COLO668 (cell line): ENCODE data around the gene EARS2.

Experiments used
- DNase-seq: peaks from one replicate; lab custom pipeline; 2025; ENCODE audit not compliant: unreplicated experiment; lab: John Stamatoyannopoulos, UW

Gene EARS2

DNA sequence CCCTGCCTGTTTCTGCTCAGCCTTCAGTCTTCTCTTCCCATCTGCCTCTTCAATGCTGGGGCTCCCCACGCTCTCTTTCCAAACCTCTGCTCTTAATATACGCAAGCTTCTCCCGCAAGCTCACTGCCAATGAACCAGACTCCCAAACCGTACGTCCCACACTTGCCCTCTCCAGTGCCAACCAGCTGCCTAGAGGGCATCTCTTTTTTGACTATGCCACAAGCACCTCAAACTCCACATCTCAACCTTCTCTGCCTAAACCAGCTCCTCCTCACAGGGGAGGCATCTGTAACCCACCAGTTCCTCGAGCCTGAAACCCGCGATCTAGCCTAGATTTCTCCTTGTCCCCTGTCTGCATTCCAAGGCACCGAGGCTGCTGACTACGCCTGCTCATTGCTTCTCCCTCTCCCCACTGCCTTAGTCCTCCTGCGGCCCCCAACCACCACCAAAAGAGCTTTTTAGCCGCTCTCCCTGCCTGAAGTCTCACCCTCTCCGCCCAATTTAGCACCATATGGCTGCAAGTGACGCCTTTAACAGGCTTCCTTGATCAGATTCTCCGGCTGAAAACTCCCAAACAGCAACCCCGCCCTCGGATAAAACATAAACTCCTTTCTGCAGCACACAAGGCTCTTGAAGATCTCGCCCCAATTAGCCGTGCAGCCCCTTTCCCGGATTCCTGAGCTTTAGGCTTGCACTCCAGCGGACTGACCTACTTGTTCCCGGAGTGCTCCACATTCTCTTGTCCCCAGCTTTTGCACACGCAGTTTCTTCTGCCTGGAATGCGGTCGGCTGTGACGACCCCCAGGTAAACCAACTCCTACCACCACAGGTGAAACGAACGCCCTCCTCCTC, 48.3 kb downstream of the EARS2 start:
- DNase-seq, result peak; percentile 19

DNA sequence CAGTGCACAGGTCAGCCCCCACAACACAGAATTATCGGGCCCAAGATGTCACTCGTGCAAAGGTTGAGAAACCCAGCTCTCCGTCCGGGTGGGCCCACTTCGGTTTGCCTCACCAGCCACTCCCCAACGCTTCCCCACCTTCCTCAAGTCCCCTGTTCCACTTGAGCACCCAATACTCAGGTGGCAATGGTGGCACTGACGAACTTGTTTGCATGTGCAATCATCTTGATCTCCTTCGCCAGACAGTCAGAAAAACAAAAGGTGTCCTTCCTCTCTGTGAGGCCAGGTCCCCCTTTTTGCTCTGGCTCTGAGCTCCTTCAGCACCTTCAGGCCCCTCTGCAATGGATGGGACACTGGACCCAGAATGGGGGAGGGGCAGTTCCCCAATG, 50.5 kb downstream of the EARS2 start:
- no peak for DNase-seq

DNA sequence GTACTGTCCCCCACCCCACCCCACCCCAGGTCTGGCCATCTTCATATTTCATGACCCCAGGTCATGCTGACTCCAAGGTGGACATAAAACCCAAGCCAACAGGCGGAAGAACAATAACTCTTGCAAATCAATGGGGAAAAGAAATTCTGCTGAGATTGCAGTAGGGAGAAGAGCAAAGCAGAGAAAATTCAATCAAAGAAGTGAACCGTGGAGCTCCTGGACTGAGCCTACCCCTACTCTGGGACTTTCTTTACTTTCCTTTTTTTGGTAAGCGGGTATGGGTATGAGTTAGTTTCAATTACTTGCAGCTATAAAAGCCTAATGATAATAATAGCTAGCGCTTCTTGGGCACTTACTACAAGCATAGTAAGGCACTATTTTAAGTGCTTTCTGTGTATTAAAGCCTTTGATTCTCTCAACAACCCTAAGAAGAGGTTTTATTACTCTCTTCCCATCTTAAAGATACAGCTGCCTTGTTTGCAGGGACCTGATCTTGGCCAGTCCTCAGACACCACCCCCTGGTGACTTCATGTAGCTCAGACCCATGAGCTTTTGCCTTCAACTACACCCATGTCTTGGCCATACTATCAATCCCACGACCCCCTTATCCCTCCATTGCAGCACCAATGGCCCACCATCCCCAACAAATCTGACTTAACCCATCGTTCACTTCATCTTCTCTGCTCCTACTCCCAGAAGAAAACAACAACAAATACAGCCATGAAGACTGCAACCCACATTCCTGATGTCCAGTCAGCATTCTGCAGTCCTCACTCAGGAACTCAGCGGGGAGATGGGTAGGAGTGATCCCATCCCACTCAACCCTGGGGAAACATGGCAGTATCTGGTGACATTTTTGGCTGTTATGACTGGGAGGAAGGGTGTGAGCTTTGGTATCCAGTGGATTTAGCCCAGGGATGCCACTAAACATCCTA, 51.2 kb downstream of the EARS2 start:
- no peak for DNase-seq

DNA sequence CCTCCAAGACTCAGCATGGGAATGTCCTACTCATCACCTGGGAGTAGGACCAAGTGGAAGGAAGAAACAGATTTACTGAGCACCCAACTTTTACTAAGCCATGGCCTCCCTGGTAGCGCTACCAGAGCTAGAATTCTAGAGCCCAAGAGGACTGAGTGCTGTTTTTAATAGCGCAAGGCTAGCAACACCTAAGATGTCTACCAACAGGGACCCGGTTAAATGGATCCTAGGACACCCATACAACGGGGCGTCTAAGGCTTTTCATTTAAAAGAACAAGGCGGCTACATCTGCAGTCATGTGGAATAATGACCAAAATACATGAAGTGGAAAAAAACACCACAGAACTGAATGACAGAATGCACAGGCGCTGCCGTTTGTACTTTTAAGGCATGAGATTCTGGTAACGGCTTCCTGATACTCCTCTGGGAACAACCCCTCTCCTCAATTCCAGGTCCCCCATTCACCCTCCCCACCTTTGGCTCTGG, 51.9 kb downstream of the EARS2 start:
- no peak for DNase-seq

DNA sequence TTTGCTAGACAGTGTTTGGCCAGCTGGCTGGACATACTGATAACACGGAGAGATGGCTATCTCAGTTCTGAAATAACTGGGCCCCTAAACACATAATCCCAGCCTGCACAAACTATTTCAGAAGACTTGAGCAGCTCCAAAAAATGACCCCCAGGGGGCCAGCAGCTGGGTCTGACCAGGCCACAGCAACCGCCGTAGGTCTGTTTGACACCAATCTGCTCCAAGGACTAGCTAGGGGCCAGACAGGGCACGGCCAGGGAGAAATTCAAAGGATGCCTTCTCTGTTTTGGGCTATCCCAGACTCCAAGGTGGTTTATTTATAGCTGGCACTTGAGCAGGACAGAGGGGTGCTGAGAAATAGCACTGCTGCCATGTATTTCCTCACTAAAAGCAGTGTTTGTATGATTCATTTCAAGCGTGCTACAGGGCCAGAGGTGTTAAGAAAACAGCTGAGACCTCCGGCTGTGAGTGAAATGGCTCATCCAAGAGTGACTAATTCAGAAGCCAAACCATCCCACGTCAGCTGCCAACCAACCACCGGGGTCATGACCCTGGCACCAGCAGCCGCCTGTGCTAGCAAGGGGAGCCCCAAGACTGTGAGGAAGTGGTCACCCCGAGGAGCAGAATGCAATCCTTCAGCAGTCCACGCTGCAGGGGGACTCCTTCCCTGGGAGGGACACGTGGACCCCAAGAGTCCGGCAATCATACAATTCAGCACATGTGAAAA, 52.5 kb downstream of the EARS2 start:
- peak; percentile 29 for DNase-seq

DNA sequence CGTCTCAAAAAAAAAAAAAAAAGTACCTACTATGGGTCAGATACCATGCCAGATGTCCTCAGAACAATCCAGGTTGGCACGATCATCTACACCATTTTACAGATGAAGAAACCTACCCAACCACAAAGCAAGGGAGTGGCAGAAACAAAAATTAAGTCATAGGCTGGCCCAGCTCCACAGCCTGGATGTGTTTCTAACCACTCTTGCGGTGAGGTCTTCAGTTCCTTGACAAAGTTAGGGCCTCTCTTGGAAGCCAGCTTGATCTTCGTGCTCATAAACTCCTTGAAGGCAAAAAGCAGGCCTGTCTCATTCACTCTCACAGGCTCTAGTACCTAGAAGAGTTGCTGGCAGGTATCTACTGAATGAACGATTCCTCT, 53.1 kb downstream of the EARS2 start:
- no peak for DNase-seq

DNA sequence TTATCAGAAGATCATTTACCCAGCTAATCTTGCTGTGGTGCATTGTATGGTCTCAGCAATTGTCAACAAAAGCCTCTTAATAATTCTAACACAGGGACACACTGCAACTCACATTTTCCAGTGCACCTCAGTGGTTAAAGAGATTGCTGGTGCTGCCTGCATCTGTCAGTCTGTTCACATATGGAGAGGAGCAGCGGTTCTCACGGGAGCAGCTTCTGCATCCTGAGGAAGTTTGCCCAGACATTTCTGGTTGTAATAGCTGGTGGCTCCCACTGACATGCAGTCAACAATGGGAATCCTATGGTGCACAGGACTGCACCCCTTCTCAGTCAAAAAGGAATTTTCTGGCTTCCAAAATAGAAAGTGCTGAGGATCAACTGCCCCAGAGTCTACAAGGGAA, 54.7 kb downstream of the EARS2 start:
- DNase-seq, result no peak

DNA sequence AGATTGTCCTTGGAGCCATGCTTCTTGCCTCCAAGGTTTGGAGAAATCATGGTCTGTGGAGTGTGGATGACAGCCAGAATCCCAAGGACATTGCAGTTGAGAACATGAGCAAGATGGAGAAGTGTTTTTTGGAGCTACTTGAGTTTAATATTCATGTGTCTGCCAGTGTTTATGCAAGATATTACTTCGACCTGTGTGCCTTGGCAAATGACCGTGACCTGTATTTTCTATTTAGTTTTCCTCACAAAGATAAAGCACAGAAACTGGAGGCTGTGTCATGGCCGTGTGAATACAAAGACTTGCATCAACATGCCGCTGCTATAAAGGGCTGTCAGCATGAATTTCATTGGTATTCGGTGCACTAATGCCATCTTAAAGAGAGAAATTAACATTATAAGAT, 55.9 kb downstream of the EARS2 start:
- DNase-seq, result no peak

DNA sequence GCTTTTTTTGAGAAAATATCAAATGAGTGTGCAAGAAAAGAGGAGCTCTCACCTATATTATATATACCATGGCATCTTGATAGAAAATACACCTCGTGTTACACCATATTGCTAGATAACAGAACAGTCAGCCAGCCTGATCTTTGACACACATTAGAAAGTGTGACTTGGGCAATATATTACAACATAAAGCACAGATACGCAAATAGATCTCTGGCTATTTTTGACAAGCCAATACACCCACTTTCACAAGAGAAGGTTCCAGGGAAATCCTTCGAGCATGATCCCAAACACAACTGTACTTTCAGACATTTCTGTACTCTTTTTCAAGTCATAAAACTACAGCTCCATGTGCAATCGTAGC, 56.3 kb downstream of the EARS2 start:
- DNase-seq, result no peak

DNA sequence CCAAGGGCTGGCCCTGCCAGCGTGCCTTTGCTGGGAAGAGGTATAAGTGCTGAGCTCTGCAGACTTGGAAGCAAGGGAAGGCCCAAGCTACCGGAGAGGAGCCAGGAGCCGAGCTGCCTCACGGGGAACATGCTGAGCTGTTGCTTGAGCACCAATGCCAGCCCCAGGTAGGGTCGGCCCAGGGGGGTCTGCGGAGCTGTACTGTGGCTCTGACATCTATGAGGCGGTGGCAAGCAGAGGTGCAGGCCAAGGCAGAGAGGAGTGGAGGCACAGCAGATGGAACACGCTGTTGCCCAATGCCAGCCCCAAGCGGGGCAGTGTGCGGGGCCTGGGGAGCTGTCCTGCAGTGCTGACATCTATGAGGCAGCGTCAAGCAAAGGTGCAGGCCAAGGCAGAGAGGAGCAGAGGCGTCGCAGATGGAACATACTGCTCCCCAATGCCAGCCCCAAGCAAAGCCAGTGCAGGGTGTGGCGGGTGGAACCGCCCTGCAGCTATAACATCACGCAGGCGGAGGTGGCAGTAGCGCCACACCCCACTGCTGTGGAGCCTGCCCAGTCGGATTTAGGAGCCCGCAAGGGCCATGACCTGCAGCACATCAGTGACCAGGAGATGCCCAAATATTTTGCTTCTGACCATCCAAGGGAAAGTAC, 56.8 kb downstream of the EARS2 start:
- DNase-seq, result no peak

DNA sequence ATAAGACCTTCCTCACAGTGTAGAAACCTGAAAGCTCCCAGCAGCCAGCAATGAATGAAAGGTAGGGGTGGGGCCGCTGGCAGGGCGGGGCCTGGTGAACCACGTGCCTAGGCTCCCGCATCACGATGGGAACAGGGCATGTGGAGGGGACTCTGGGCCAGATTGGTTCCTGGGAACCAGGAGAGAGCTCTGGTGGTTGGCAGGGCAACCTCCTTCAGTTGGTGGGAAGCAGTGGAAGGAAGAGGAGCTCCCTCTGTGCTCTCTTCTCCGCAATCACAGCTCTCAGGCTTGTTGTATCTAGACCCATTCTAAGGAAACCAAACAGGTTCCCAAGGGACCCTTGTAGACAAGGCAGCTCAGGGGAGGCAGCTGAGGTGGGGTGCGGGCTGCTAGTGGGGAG, 57.3 kb downstream of the EARS2 start:
- DNase-seq, result no peak

DNA sequence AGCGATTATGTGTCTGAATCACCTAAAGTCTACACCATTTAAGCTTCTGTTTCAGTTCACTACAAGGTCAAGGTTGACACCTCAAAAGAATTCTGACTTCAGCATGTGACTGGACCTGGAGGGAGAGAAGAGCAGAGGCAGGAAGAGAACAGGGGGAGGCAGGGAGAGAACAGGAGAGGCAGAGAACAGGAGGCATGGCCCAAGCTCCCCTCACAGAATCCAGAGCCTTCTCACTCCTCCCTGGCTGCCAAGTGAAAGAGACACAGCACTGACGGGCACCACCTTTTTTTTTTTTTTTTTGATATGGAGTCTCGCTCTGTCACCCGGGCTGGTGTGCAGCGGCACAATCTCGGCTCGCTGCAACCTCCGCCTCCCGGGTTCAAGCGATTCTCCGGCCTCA, 58.3 kb downstream of the EARS2 start:
- DNase-seq, result no peak

DNA sequence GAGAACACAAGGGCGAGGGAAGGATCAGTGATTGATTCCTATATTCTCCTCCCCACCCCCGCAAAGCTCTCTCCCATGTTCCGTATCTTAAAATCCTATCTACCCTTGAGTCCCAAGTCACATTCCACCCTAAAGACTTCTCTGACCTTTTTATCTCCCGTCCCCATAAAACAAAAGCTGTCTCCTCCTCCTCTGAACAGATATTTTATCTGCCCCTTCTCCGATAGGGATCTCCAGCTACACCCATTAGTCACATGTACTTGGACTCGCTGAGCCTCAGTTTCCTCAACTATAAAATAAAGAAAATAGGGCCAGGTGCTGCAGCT, 59.6 kb downstream of the EARS2 start:
- no peak for DNase-seq

DNA sequence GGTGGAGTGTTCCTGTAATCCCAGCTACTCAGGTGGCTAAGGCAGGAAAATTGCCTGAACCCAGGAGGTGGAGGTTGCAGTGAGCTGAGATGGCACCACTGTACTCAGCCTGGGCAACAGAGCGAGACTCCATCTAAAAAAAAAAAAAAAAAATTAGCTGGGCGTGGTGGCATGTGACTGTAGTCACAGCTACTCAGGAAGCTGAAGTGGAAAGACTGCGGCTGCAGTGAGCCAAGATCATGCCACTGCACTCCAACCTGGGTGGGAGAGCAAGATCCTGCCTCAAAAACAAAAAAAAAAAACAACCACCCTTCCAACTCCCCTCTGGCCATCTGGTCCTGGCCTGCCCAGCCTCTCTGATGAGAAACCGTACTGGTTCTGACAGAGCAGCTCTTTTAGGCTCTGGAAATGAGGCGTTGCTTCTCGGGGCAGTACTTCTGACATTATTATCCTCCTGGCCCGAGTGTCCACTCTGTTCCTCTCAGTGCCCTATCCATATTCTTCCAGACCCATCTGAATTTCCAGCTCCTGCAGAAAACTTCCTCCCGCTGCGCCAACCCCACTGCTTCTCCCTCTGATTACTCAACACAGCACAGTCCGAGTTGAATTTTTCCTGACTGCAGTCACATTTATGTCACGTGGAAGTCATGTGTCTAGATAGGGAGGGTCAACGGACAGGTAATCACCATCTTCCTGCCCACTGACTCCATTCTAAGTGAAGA, 60.2 kb downstream of the EARS2 start:
- no peak for DNase-seq

DNA sequence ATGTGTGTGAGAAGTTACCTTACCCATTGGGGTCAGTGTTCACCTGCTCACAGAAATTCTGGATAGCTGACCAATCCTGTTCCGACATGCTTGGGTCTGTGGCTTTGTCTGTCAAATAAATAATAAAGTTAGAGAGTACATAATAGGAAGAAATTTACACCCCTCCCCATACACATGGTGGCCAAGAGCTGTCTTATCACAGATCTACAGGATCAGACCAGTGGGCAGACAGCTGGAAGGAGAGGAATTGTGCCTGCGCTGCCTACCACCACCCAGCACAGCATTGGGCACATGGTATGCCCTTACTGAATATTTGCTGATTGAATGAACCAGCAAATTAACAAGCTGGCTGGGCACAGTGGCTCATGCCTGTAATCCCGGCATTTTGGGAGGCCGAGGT, 61.5 kb downstream of the EARS2 start:
- no peak for DNase-seq

DNA sequence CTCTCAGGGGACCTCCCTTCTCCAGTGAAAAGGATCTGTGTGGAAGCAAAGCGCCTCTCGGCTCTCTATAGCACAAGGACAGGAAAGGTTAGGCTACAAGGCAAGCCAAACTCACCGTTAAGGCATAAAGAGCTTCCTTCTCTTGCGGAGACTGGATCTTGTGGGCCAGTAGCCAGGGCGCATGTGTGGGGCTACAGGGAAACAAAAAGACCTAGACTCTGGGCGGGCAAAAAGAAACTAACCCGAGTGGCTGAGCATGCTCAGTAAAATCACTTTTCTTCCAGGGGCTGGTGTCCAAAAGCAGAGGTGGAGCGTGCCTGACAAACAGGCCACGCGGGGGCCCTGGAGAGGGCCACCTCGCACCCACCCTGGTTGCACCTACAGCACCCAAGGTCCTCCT, 63.0 kb downstream of the EARS2 start:
- DNase-seq, result no peak

DNA sequence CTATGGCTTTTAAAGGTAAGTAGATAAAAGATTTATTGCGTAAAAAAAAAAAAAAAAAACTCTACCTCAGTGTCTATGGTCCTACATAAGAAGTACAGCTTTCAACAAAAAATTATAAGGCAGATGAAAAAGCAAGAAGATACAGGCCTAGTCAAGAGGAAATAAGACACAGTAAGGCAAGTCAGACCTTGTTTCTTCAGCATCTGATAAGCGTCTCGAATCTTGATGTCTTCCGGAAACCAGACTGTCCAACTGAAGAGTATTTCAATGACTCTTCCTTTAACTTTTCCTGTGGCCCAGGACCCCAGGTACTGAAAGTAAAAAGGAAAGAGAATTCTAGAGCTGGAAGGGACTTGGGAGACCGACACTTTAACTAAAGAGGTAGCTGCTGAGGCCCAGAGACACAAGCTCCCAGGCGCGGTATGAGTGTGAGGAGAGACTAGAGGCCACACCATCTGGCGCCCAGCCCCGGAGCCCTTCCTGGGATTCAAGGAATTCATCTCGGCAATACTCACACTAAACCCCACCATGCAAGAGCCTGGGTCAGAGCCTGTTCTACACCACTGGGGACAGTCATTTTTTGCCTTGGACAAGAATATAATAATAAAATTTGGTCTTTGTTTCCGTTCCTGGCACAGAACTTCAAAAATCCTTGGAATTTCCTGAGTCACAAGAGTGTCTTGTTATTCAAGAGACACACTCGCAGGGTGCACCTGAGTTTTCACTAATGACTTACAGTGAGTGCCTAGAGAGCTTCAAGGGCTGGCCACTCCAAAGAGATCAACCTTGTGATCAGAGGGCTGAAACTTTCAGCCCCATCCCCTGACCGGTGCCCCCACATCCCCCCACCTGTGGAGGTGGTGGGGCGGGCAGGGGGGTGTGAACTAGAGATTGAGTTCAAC, 65.4 kb downstream of the EARS2 start:
- DNase-seq, result no peak

DNA sequence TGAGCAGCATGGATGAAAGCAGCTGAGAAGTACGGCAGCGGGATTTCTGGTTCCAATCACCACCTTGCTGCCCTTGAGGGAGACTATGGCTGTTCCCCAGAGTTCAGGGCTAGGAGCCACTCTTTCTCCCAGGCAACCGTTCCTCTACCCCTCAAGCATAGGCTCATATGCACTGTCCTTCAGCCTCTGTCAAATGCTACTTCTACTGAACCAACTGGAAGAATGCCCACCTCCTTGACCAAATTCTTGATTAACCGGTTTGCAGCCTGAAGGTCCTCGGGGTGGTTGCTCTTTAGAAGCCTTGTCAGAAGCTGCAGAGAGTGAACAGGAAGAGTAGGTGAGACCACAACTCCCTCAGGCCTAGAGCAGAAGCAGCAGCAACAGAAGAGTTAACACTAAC, 70.7 kb downstream of the EARS2 start:
- no peak for DNase-seq

DNA sequence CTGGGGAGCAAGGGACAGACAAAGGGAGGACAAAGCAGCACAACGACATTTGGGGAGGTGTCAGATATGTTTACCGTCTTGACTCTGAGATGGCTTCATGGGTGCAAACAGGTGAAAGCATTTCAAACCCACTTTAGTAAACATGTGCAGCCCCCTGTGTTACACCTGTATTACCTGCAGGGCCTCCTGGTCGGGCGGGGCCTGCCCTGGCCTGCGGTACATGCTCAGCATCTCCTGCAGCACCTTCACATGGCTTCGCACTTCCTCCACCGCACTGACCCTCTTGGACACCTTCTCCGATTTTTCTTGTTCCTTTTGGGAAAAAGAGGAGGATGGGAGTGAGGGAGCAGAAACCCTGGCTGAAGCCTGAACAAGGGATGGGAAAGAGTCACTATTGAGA, 71.3 kb downstream of the EARS2 start:
- DNase-seq, result no peak

DNA sequence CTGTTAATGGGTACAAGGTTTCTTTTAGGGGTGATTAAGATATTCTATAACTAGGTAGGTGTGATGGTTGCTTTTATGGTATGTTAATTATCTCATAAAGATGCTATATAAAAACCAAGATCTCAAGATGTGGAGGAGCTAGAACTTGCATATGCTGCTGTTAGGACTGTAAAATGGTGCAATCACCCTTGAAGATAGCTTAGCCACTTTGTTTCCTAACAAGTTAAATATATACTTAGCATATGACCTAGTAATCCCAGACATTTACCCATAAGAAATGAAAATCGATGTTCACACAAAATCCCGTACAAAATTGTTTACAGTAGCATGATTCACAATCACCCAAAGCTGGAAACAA, 71.9 kb downstream of the EARS2 start:
- no peak for DNase-seq
